Measurements from ENCODE around the gene ALOX12B. TPM values are rescaled to one million over a fixed set of nuclear protein-coding genes. Genes with fewer than 3 reads are reported as not detected.

Gene ALOX12B
- total and polyA plus RNA-seq, 2 of the 13 experiments (the other 11 are each of a cell fraction or from before 2014, with no cell fraction given): 0.13 TPM; not detected in 1

DNA sequence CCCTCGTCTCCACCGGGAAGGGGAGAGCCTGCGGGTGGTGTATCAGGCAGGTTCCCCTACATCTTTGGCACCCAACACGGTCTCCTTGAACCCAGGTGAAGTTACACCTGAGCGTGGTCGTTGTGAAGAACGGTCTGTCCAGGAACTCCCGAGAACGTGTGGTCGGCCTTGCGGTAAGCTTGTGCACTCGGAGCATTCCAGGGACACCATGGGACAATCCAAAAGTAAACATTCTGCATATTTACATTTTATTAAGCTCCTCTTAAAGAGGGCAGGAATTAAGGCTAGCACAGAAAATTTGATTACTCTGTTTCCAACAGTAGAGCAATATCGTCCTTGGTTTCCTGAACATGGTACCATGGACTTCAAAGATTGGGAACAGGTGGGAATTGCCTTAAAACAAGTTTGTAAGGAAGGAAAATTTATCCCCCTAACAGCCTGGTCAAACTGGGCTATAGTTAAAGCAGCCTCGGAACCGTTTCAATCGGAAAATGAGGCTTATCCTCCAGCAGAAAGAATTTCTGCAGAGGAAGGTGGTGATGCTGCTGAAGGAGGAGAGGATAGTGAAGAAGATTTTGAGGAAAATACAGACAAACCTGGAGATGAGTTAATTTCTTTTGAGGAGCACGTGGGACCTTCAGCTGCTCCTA lies 30.4 kb downstream of the ALOX12B start (continued):
- TF ChIP-seq NCOA5 (CRISPR knock-in tag; IDR thresholded peaks at IDR 0.05): peak; percentile 81; the same call in 1 of the 2 replicates
- no peak for TF ChIP-seq CBX5 (CRISPR knock-in tag; IDR thresholded peaks at IDR 0.05; ENCODE audit: borderline replicate concordance)
- TF ChIP-seq ZNF546 (CRISPR knock-in tag; conservative IDR thresholded peaks at IDR 0.05): 0 out of 2 replicates have a peak, but pooled peaks have one; percentile 32
- TF ChIP-seq ZNF547 (CRISPR knock-in tag; IDR thresholded peaks at IDR 0.05): no peak
- TF ChIP-seq ZNF225 (CRISPR knock-in tag; IDR thresholded peaks at IDR 0.05): no peak
- TF ChIP-seq HMGXB4 (CRISPR knock-in tag; IDR thresholded peaks at IDR 0.05; ENCODE audit: borderline replicate concordance in 1 of 2, low read depth in 1 of 2): 0 out of 4 replicates have a peak, but pooled peaks of 1 of the 2 experiments have one; percentile 6
- peak; percentile 88 for TF ChIP-seq WIZ (CRISPR knock-in tag; IDR thresholded peaks at IDR 0.05)
- no peak; the same call in 1 of the 2 replicates for TF ChIP-seq ZNF350 (CRISPR knock-in tag; IDR thresholded peaks at IDR 0.05; ENCODE audit: borderline replicate concordance, low read depth)
- TF ChIP-seq CENPBD1 (CRISPR knock-in tag; IDR thresholded peaks at IDR 0.05; ENCODE audit: borderline replicate concordance, low read depth): no peak
- TF ChIP-seq, protein P1, sequence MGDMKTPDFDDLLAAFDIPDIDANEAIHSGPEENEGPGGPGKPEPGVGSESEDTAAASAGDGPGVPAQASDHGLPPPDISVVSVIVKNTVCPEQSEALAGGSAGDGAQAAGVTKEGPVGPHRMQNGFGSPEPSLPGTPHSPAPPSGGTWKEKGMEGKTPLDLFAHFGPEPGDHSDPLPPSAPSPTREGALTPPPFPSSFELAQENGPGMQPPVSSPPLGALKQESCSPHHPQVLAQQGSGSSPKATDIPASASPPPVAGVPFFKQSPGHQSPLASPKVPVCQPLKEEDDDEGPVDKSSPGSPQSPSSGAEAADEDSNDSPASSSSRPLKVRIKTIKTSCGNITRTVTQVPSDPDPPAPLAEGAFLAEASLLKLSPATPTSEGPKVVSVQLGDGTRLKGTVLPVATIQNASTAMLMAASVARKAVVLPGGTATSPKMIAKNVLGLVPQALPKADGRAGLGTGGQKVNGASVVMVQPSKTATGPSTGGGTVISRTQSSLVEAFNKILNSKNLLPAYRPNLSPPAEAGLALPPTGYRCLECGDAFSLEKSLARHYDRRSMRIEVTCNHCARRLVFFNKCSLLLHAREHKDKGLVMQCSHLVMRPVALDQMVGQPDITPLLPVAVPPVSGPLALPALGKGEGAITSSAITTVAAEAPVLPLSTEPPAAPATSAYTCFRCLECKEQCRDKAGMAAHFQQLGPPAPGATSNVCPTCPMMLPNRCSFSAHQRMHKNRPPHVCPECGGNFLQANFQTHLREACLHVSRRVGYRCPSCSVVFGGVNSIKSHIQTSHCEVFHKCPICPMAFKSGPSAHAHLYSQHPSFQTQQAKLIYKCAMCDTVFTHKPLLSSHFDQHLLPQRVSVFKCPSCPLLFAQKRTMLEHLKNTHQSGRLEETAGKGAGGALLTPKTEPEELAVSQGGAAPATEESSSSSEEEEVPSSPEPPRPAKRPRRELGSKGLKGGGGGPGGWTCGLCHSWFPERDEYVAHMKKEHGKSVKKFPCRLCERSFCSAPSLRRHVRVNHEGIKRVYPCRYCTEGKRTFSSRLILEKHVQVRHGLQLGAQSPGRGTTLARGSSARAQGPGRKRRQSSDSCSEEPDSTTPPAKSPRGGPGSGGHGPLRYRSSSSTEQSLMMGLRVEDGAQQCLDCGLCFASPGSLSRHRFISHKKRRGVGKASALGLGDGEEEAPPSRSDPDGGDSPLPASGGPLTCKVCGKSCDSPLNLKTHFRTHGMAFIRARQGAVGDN (CRISPR knock-in tag; IDR thresholded peaks at IDR 0.05): peak; percentile 23; the same call in 1 of the 2 replicates
- TF ChIP-seq ZBTB49 (CRISPR knock-in tag; IDR thresholded peaks at IDR 0.05; ENCODE audit: borderline replicate concordance): no peak
- TF ChIP-seq ZNF512B (CRISPR knock-in tag; IDR thresholded peaks at IDR 0.05; ENCODE audit: borderline replicate concordance): no peak
- no peak for TF ChIP-seq RFXANK (CRISPR knock-in tag; IDR thresholded peaks at IDR 0.05)
- TF ChIP-seq ZNF20 (CRISPR knock-in tag; IDR thresholded peaks at IDR 0.05): 0 out of 2 replicates have a peak, but pooled peaks have one; percentile 21
- peak; percentile 84; the same call in 1 of the 2 replicates for TF ChIP-seq ZSCAN29 (CRISPR knock-in tag; conservative IDR thresholded peaks at IDR 0.05)
- TF ChIP-seq BHLHE40 (IDR thresholded peaks at IDR 0.05; ENCODE audit: low read length): peak; percentile 11; the same call in 1 of the 2 replicates

All from HepG2 (cell line).